SK-N-MC (cell line): ENCODE measurements around the gene CYP26C1.

ENCODE experiments used
- EZH2 ChIP-seq: fragments of 200-600 bp; sonication (generic); IDR thresholded peaks from one replicate; pipeline ENCODE4 v1.6.1; 2017; ENCODE audit warnings: antibody characterized with exemption
- FOXP2 ChIP-seq: optimal IDR thresholded peaks from 2 replicates; pipeline ENCODE3; 2011; ENCODE audit warnings: mild to moderate bottlenecking, moderate library complexity; ENCODE audit not compliant: insufficient read depth; ENCODE audit errors: extremely low read length, control extremely low read depth
- POLR2AphosphoS5 ChIP-seq: IDR thresholded peaks from 2 replicates; pipeline ENCODE4 v1.6.1; 2012; ENCODE audit warnings: mild to moderate bottlenecking, low read depth, low read length, borderline replicate concordance

GRCh38 chr10:93015722-93016121, 44.9 kb upstream of the CYP26C1 start:
- TF ChIP-seq EZH2 (no peak), POLR2AphosphoS5 (no peak), FOXP2 (no peak)
